SK-N-SH (cell line): ENCODE data around the gene ZNF446. TPM values are rescaled to one million over a fixed set of nuclear protein-coding genes. Genes with fewer than 3 reads are reported as not detected.

Source experiments
- CTCF ChIA-PET: fragments of 300-600, 350-600 bp; formaldehyde crosslinking; extraction: SDS; loops from one replicate; lab custom pipeline; 2021; lab: Yijun Ruan, JAX
- POLR2A ChIA-PET: fragments of 350-600 bp; sonication (Branson Sonifier 250); formaldehyde crosslinking; extraction: SDS; loops from one replicate; lab custom pipeline; 2020; ENCODE audit warnings: antibody characterized with exemption, inconsistent platforms; lab: Yijun Ruan, JAX
- DNase-seq: peaks from one replicate; pipeline ENCODE4 v3.0.0; 2012
- H2AFZ ChIP-seq: fragments of 200-600 bp; sonication (generic); 2 replicates; pipeline ENCODE4 v1.8.1; 2016; ENCODE audit warnings: antibody characterized with exemption, mild to moderate bottlenecking, low read depth
- H3F3A ChIP-seq: fragments of 200-600 bp; sonication (generic); replicated peaks from 2 replicates; pipeline ENCODE3; 2016; ENCODE audit warnings: antibody characterized with exemption, mild to moderate bottlenecking; ENCODE audit not compliant: insufficient read depth
- H3K27ac ChIP-seq, 2 experiments: fragments of 200-500 bp in 1 of 2; fragments of 200-600 bp in 1 of 2; sonication (Bioruptor generic) in 1 of 2; sonication (generic), shearing (Covaris generic) in 1 of 2; 2 replicates each; pipeline versions ENCODE4 v1.5.1 to v1.6.1; 2014 to 2016; ENCODE audit warnings: low read depth in 2 of 2, inconsistent platforms in 1 of 2, low read length in 1 of 2, mild to moderate bottlenecking in 1 of 2, mixed read lengths in 1 of 2
- H3K27me3 ChIP-seq: fragments of 200-600 bp; sonication (generic), shearing (Covaris generic); 2 replicates; pipeline ENCODE4 v1.6.1; 2016; ENCODE audit warnings: mixed run types; ENCODE audit not compliant: insufficient read depth
- H3K36me3 ChIP-seq, 2 experiments: fragments of 200-500 bp in 1 of 2; fragments of 200-600 bp in 1 of 2; sonication (Bioruptor generic) in 1 of 2; sonication (generic) in 1 of 2; replicated peaks in 1 of 2; 2 replicates each; pipeline versions ENCODE3 to v1.5.1; 2014 to 2016; ENCODE audit warnings: low read length in 1 of 2, mild to moderate bottlenecking in 1 of 2; ENCODE audit not compliant: insufficient read depth in 2 of 2, control insufficient read depth in 1 of 2
- H3K4me1 ChIP-seq, 2 experiments: fragments of 200-500 bp in 1 of 2; fragments of 200-600 bp in 1 of 2; sonication (Bioruptor generic) in 1 of 2; sonication (generic), shearing (Covaris generic) in 1 of 2; 2 replicates each; pipeline versions ENCODE4 v1.5.1 to v1.6.1; 2014 to 2016; ENCODE audit warnings: low read depth in 1 of 2, low read length in 1 of 2, mixed run types in 1 of 2; ENCODE audit not compliant: insufficient read depth in 2 of 2, control insufficient read depth in 1 of 2
- H3K4me2 ChIP-seq: fragments of 200-600 bp; sonication (generic), shearing (Covaris generic); 2 replicates; pipeline ENCODE4 v1.6.1; 2017; ENCODE audit warnings: mixed run types
- H3K4me3 ChIP-seq, 2 experiments: fragments of 200-500 bp in 1 of 2; fragments of 200-600 bp in 1 of 2; sonication (Bioruptor generic) in 1 of 2; sonication (generic), shearing (Covaris generic) in 1 of 2; 2 replicates each; pipeline versions ENCODE4 v1.5.1 to v1.8.1; 2014 to 2016; ENCODE audit warnings: low read depth in 2 of 2, inconsistent platforms in 1 of 2, low read length in 1 of 2, mild to moderate bottlenecking in 1 of 2, mixed read lengths in 1 of 2, moderate library complexity in 1 of 2
- H3K79me2 ChIP-seq: fragments of 200-600 bp; sonication (generic); 2 replicates; pipeline ENCODE4 v1.8.1; 2017; ENCODE audit warnings: mild to moderate bottlenecking; ENCODE audit not compliant: insufficient read depth
- H3K9ac ChIP-seq: fragments of 200-600 bp; sonication (generic); 2 replicates; pipeline ENCODE4 v1.6.1; 2017; ENCODE audit warnings: mixed run types
- H3K9me2 ChIP-seq: fragments of 200-600 bp; sonication (generic); 2 replicates; pipeline ENCODE4 v1.6.1; 2017; ENCODE audit warnings: mixed run types
- H3K9me3 ChIP-seq: fragments of 200-600 bp; sonication (generic); 2 replicates; pipeline ENCODE4 v1.6.1; 2017; ENCODE audit warnings: mixed run types, mild to moderate bottlenecking, moderate library complexity
- H4K20me1 ChIP-seq: fragments of 200-600 bp; sonication (generic); 2 replicates; pipeline ENCODE4 v1.6.1; 2017; ENCODE audit warnings: mild to moderate bottlenecking, mixed run types; ENCODE audit not compliant: insufficient read depth
- CTCF ChIP-seq: fragments of 200-600 bp; sonication (generic); IDR thresholded peaks from 2 replicates; pipeline ENCODE4 v1.6.1; 2017; ENCODE audit warnings: antibody characterized with exemption, mild to moderate bottlenecking, moderate library complexity
- ELF1 ChIP-seq: IDR thresholded peaks from 2 replicates; pipeline ENCODE4 v1.4.0; 2012
- FOXM1 ChIP-seq: IDR thresholded peaks from 2 replicates; pipeline ENCODE4 v1.4.0; 2012; ENCODE audit warnings: low read depth, mild to moderate bottlenecking
- GABPA ChIP-seq: IDR thresholded peaks from 2 replicates; pipeline ENCODE4 v1.4.0; 2012; ENCODE audit warnings: low read depth, mild to moderate bottlenecking
- MEF2A ChIP-seq: IDR thresholded peaks from 2 replicates; pipeline ENCODE4 v1.4.0; 2012; ENCODE audit warnings: low read depth, borderline replicate concordance
- MXI1 ChIP-seq: IDR thresholded peaks from 2 replicates; pipeline ENCODE4 v1.6.1; 2012; ENCODE audit warnings: mild to moderate bottlenecking, low read depth, low read length, improper control_type of control experiment
- NFIC ChIP-seq: IDR thresholded peaks from 2 replicates; pipeline ENCODE4 v1.4.0; 2012; ENCODE audit warnings: borderline replicate concordance
- NRF1 ChIP-seq: IDR thresholded peaks from 2 replicates; pipeline ENCODE4 v1.6.1; 2012; ENCODE audit warnings: low read depth, mild to moderate bottlenecking, low read length
- POLR2AphosphoS5 ChIP-seq: IDR thresholded peaks from 2 replicates; pipeline ENCODE4 v1.6.1; 2012; ENCODE audit warnings: low read depth, low read length
- RFX5 ChIP-seq: IDR thresholded peaks from 2 replicates; pipeline ENCODE4 v1.6.1; 2012; ENCODE audit warnings: mild to moderate bottlenecking, improper control_type of control experiment, low read length
- RXRA ChIP-seq: IDR thresholded peaks from 2 replicates; pipeline ENCODE4 v1.4.0; 2012; ENCODE audit warnings: low read depth, mild to moderate bottlenecking, borderline replicate concordance
- TAF1 ChIP-seq: IDR thresholded peaks from 2 replicates; pipeline ENCODE4 v1.6.1; 2012; ENCODE audit warnings: low read depth, mild to moderate bottlenecking, low read length, moderate library complexity, borderline replicate concordance
- TEAD4 ChIP-seq: IDR thresholded peaks from 2 replicates; pipeline ENCODE4 v1.4.0; 2012; ENCODE audit warnings: mild to moderate bottlenecking, borderline replicate concordance; ENCODE audit not compliant: insufficient read depth
- USF1 ChIP-seq: IDR thresholded peaks from 2 replicates; pipeline ENCODE4 v1.4.0; 2012; ENCODE audit warnings: low read depth, borderline replicate concordance
- USF2 ChIP-seq: fragments of 150-350 bp; IDR thresholded peaks from 2 replicates; pipeline ENCODE4 v1.6.1; 2017; ENCODE audit warnings: antibody characterized with exemption, low read length, low read depth, borderline replicate concordance
- ZBTB33 ChIP-seq: IDR thresholded peaks from 2 replicates; pipeline ENCODE4 v1.4.0; 2012; ENCODE audit warnings: low read depth, borderline replicate concordance
- WGBS: methylation state at CpG from one replicate; pipeline ENCODE4 v1.1.6; 2017; ENCODE audit warnings: low lambda C conversion rate; 5-methylcytosine and 5-hydroxymethylcytosine counted together
- polyA plus RNA-seq, 3 experiments: library from polyadenylated mRNA; depleted of rRNA; stranded (reverse); fragments of >200 nt; gene quantifications; 2 replicates each; pipeline ENCODE4 v1.2.3, GENCODE V29; 2012

The ZNF446 gene
- polyA plus RNA-seq, 1 of the 3 experiments (the other 2 are of a cell fraction): 6.9 TPM

- TF ChIP-seq MXI1: no peak
- no peak for TF ChIP-seq USF1
- TF ChIP-seq RXRA: no peak
- TF ChIP-seq, all 33 proteins: peak for 0
Measured at GRCh38 chr19:58456111-58456510, 20.0 kb upstream of the ZNF446 start (continued).

GRCh38 chr19:58460039-58460438 lies 16.1 kb upstream of the ZNF446 start:
- no peak overlapping the region for H2AFZ ChIP-seq
- H3K9ac ChIP-seq: no peak overlapping the region
- peaks cover 3 to 11% of the 10 kb centered on the region in 2 experiments for H3K36me3 ChIP-seq
- no peaks in the 10 kb centered on the region for H3F3A ChIP-seq
- no peaks in the 10 kb centered on the region for H4K20me1 ChIP-seq
- DNase-seq: no peak
- no peaks in the 10 kb centered on the region for H3K27me3 ChIP-seq
- H3K9me2 ChIP-seq: no peaks in the 10 kb centered on the region
- H3K27ac ChIP-seq: no peak overlapping the region
- WGBS: 64% methylated on average over 2 of the region's 2 CpGs
- 0 out of 2 replicates have a peak, but pooled peaks cover 3% of the 10 kb centered on the region for H3K79me2 ChIP-seq
- H3K4me3 ChIP-seq: no peak overlapping the region
- no peak overlapping the region for H3K4me2 ChIP-seq
- H3K4me1 ChIP-seq: no peaks in the 10 kb centered on the region
- CTCF ChIA-PET: no interaction called here
- POLR2A ChIA-PET: interaction anchor here (1.0 kb wide), 1 partner anchor 16 kb away, joined by 4 read pairs; the partner anchor contains the start of gene ZNF446
- TF ChIP-seq FOXM1 (no peak), NRF1 (no peak), TEAD4 (no peak), TAF1 (no peak), CTCF (no peak), RFX5 (no peak), ZBTB33 (no peak), ELF1 (no peak), GABPA (no peak), MEF2A (no peak), NFIC (no peak), POLR2AphosphoS5 (no peak), USF2 (no peak)
- no peaks in the 10 kb centered on the region for H3K9me3 ChIP-seq
